ENCODE results near the gene EPC1. TPM values are rescaled to one million over a fixed set of nuclear protein-coding genes. Genes with fewer than 3 reads are reported as not detected.

The EPC1 gene
- total and polyA plus RNA-seq, 2 of the 8 experiments (the other 6 are each of a cell fraction or from before 2014, with no cell fraction given) = 23.7 to 42.3 TPM

- Histone ChIP-seq H3K23me2 (ENCODE audit: low read depth, low read length) (no peaks in the 10 kb centered on the region), H3K56ac (replicated peaks; ENCODE audit: insufficient read length, low read depth, low read length) (no peak overlapping the region), H3K4me3 (ENCODE audit: extremely low read depth in 1 of 4, insufficient read depth in 2 of 4, low read depth in 3 of 4, low read length in 4 of 4) (no peak overlapping the region), H4K20me1 (replicated peaks in 1 of 2; ENCODE audit: control insufficient read depth in 1 of 2, insufficient read depth in 2 of 2, low read length in 2 of 2) (no peaks in the 10 kb centered on the region), H3K4me1 (replicated peaks in 1 of 4; ENCODE audit: control insufficient read depth in 3 of 4, insufficient read depth in 4 of 4, low read length in 3 of 4) (no peaks in the 10 kb centered on the region), H3K14ac (ENCODE audit: insufficient read length) (no peak overlapping the region), H3K4ac (replicated peaks; ENCODE audit: insufficient read length, low read depth, low read length) (no peak overlapping the region), H2BK20ac (ENCODE audit: low read length) (no peak overlapping the region), H2AFZ (ENCODE audit: low read length) (no peak overlapping the region), H2BK5ac (ENCODE audit: low read depth, low read length) (no peak overlapping the region), H3K79me1 (ENCODE audit: low read depth, low read length) (no peaks in the 10 kb centered on the region), H2BK12ac (ENCODE audit: low read depth, low read length) (no peak overlapping the region), H3K4me2 (ENCODE audit: insufficient read depth in 1 of 2, low read depth in 2 of 2, low read length in 2 of 2) (no peak overlapping the region), H3K9me3 (ENCODE audit: insufficient read depth in 2 of 2, low read depth in 1 of 2, low read length in 1 of 2) (peaks cover 2% of the 10 kb centered on the region in 2 experiments; a peak in 1 of 4 replicates), H4K5ac (ENCODE audit: insufficient read length, low read depth, low read length) (no peak overlapping the region), H2BK120ac (replicated peaks; ENCODE audit: low read depth, low read length) (no peak overlapping the region), H4K91ac (replicated peaks; ENCODE audit: insufficient read length, low read length) (no peak overlapping the region), H3K79me2 (ENCODE audit: control insufficient read depth in 1 of 2, insufficient read depth in 2 of 2, low read length in 2 of 2) (no peaks in the 10 kb centered on the region), H3K27ac (ENCODE audit: low read depth, low read length) (no peak overlapping the region), H3K9ac (replicated peaks in 1 of 4; ENCODE audit: extremely low read depth in 1 of 4, low read depth in 3 of 4, low read length in 3 of 4) (no peak overlapping the region), H3K36me3 (ENCODE audit: control insufficient read depth in 2 of 4, insufficient read depth in 4 of 4, low read length in 3 of 4) (no peaks in the 10 kb centered on the region), H3K18ac (ENCODE audit: extremely low read depth, low read length) (no peak overlapping the region), H2BK15ac (ENCODE audit: low read length) (no peak overlapping the region), H3K23ac (ENCODE audit: insufficient read length) (no peak overlapping the region), H4K8ac (ENCODE audit: extremely low read depth, insufficient read depth, low read length) (no peak overlapping the region), H2AK5ac (ENCODE audit: low read depth, low read length) (no peak overlapping the region), H3K27me3 (replicated peaks in 1 of 4; ENCODE audit: control insufficient read depth in 3 of 4, extremely low read depth in 1 of 4, insufficient read depth in 3 of 4, low read length in 3 of 4) (no peaks in the 10 kb centered on the region)
- DNase-seq (ENCODE audit: low read depth in 1 of 2, low spot score in 2 of 2) (no peak), FAIRE-seq (no peak)
- TF ChIP-seq CHD1 (IDR thresholded peaks at IDR 0.05; ENCODE audit: low read depth, low read length) = no peak
- TF ChIP-seq POLR2AphosphoS5 (IDR thresholded peaks at IDR 0.05; ENCODE audit: low read depth, low read length) = no peak
- TF ChIP-seq, protein P1, sequence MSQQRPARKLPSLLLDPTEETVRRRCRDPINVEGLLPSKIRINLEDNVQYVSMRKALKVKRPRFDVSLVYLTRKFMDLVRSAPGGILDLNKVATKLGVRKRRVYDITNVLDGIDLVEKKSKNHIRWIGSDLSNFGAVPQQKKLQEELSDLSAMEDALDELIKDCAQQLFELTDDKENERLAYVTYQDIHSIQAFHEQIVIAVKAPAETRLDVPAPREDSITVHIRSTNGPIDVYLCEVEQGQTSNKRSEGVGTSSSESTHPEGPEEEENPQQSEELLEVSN (IDR thresholded peaks at IDR 0.05) = no peak
- TF ChIP-seq TCF12 (IDR thresholded peaks at IDR 0.05; ENCODE audit: low read depth, low read length) = no peak
- TF ChIP-seq CBX8 (IDR thresholded peaks at IDR 0.05; ENCODE audit: borderline replicate concordance, low read depth, low read length) = no peak
- TF ChIP-seq ZNF274 (IDR thresholded peaks at IDR 0.05; ENCODE audit: borderline replicate concordance, extremely low read depth, low read length) = no peak
- TF ChIP-seq SIRT6 (IDR thresholded peaks at IDR 0.05; ENCODE audit: low read length) = no peak
- CTCF ChIA-PET (ENCODE audit: partially characterized antibody) = no interaction called here
- POLR2A ChIA-PET (ENCODE audit: partially characterized antibody) = no interaction called here
These were observed 107.2 kb downstream of the EPC1 start for GRCh38 chr10:32239769-32240168.

Measured in H1 (cell line).